GM21825 (cell line): ENCODE measurements around the gene BRPF1.
A peak's percentile ranks its signal among the peaks of the same experiment; 100 is the strongest.

Experiments used
- ATAC-seq: cut with Tn5 transposase; IDR thresholded peaks from one replicate; pipeline ENCODE4 v1.9.1; 2021; ENCODE audit warnings: mild to moderate bottlenecking, moderate library complexity; ENCODE audit not compliant: unreplicated experiment

Gene BRPF1

GRCh38 chr3:9731206-9732079, at the start of gene BRPF1:
BRPF1 (plus strand) TSS chr3:9731735; CDS start chr3:9734141, 2,406 bp downstream.
- peak; percentile 92 for ATAC-seq

GRCh38 chr3:9682096-9682495, 49.4 kb upstream of the BRPF1 start:
- no peak for ATAC-seq

GRCh38 chr3:9683426-9683825, 48.1 kb upstream of the BRPF1 start:
- no peak for ATAC-seq

GRCh38 chr3:9685216-9686049, 46.1 kb upstream of the BRPF1 start:
- ATAC-seq: no peak

GRCh38 chr3:9686050-9686550, 45.4 kb upstream of the BRPF1 start:
- no peak for ATAC-seq

- no peak for ATAC-seq
Observed at GRCh38 chr3:9686703-9687102, 44.8 kb upstream of the BRPF1 start.

GRCh38 chr3:9687514-9687913, 44.0 kb upstream of the BRPF1 start:
- ATAC-seq: no peak

- ATAC-seq: no peak
Observed at GRCh38 chr3:9688961-9689360, 42.6 kb upstream of the BRPF1 start.

GRCh38 chr3:9689757-9690156, 41.8 kb upstream of the BRPF1 start:
- ATAC-seq: no peak

- peak; percentile 98 for ATAC-seq
Observed at GRCh38 chr3:9690451-9691450, 40.8 kb upstream of the BRPF1 start.

GRCh38 chr3:9691636-9692035, 39.9 kb upstream of the BRPF1 start:
- ATAC-seq: no peak

- ATAC-seq: no peak
Observed at GRCh38 chr3:9692416-9692815, 39.1 kb upstream of the BRPF1 start.

- no peak for ATAC-seq
Observed at GRCh38 chr3:9695345-9695744, 36.2 kb upstream of the BRPF1 start.

- no peak for ATAC-seq
Observed at GRCh38 chr3:9695746-9696145, 35.8 kb upstream of the BRPF1 start.

- ATAC-seq: no peak
Observed at GRCh38 chr3:9696480-9697220, 34.9 kb upstream of the BRPF1 start.

- ATAC-seq: no peak
Observed at GRCh38 chr3:9697892-9698291, 33.6 kb upstream of the BRPF1 start.

GRCh38 chr3:9698293-9698692, 33.2 kb upstream of the BRPF1 start:
- ATAC-seq: no peak

GRCh38 chr3:9700536-9700935, 31.0 kb upstream of the BRPF1 start:
- no peak for ATAC-seq

- ATAC-seq: no peak
Observed at GRCh38 chr3:9701006-9701405, 30.5 kb upstream of the BRPF1 start.

GRCh38 chr3:9701711-9702110, 29.8 kb upstream of the BRPF1 start:
- ATAC-seq: no peak
